HepG2 (cell line): ENCODE data around the gene BIRC3. TPM values are rescaled to one million over a fixed set of nuclear protein-coding genes. Genes with fewer than 3 reads are reported as not detected.

ENCODE experiments used
- ARNT2 ChIP-seq: sonication (generic); formaldehyde crosslinking; IDR thresholded peaks from 2 replicates; pipeline ENCODE4 v1.8.0; 2022; ENCODE audit warnings: mild to moderate bottlenecking, low read depth, missing genetic modification reagents, moderate library complexity
- ATRX ChIP-seq: sonication (generic); formaldehyde crosslinking; IDR thresholded peaks from 2 replicates; pipeline ENCODE4 v1.4.0; 2020; ENCODE audit warnings: missing genetic modification reagents, borderline replicate concordance
- HNF4A ChIP-seq: sonication (generic); formaldehyde crosslinking; IDR thresholded peaks from 2 replicates; pipeline ENCODE4 v1.4.0; 2020; ENCODE audit warnings: missing genetic modification reagents
- MEIS2 ChIP-seq: sonication (generic); formaldehyde crosslinking; IDR thresholded peaks from 2 replicates; pipeline ENCODE4 v1.9.0; 2021; ENCODE audit warnings: mild to moderate bottlenecking, missing genetic modification reagents
- NR1H2 ChIP-seq: sonication (generic); formaldehyde crosslinking; IDR thresholded peaks from 2 replicates; pipeline ENCODE4 v1.8.1; 2022; ENCODE audit warnings: low read depth, missing genetic modification reagents, borderline replicate concordance
- ZNF20 ChIP-seq: sonication (generic); formaldehyde crosslinking; IDR thresholded peaks from 2 replicates; pipeline ENCODE4 v1.4.0; 2020; ENCODE audit warnings: mild to moderate bottlenecking, moderate library complexity, missing genetic modification reagents
- polyA plus RNA-seq, 8 experiments: library from polyadenylated mRNA; depleted of rRNA in 3 of 8; stranded (reverse) in 7 of 8; unstranded in 1 of 8; fragments of >200 nt; fragmentation: Illumina TruSeq in 4 of 8; extraction: Trizol in 4 of 8; gene quantifications; 2 replicates each; pipeline versions ENCODE4 v1.2.1 to v1.2.3, GENCODE V29; 2011 to 2016; ENCODE audit warnings: low read depth in 4 of 8, missing spikeins in 1 of 8, mixed read lengths in 1 of 8; ENCODE audit not compliant: insufficient read depth in 1 of 8
- total RNA-seq, 5 experiments: library from RNA; depleted of rRNA; stranded (reverse); fragments of >200 nt; fragmentation: Illumina TruSeq; extraction: Trizol; gene quantifications; 2 replicates each; pipeline ENCODE4 v1.2.3, GENCODE V29; 2016; ENCODE audit warnings: low read depth in 1 of 5
- TF ChIP-seq, protein P1 (sequence below): sonication (generic); formaldehyde crosslinking; IDR thresholded peaks from 2 replicates; pipeline ENCODE4 v1.5.0; 2020; ENCODE audit warnings: mild to moderate bottlenecking, missing genetic modification reagents, borderline replicate concordance
- TF ChIP-seq, protein P2 (sequence below): sonication (generic); formaldehyde crosslinking; IDR thresholded peaks from 2 replicates; pipeline ENCODE4 v1.4.0; 2020; ENCODE audit warnings: missing genetic modification reagents
- TF ChIP-seq, protein P3 (sequence below): sonication (generic); formaldehyde crosslinking; IDR thresholded peaks from 2 replicates; pipeline ENCODE4 v1.4.0; 2020; ENCODE audit warnings: missing genetic modification reagents, borderline replicate concordance
- TF ChIP-seq, protein P4 (sequence below): sonication (generic); formaldehyde crosslinking; IDR thresholded peaks from 2 replicates; pipeline ENCODE4 v1.4.0; 2020; ENCODE audit warnings: missing genetic modification reagents, mild to moderate bottlenecking, borderline replicate concordance

Gene BIRC3
- total and polyA plus RNA-seq, 2 of the 13 experiments (the other 11 are each of a cell fraction or from before 2014, with no cell fraction given), result 0.41 to 4.2 TPM

DNA sequence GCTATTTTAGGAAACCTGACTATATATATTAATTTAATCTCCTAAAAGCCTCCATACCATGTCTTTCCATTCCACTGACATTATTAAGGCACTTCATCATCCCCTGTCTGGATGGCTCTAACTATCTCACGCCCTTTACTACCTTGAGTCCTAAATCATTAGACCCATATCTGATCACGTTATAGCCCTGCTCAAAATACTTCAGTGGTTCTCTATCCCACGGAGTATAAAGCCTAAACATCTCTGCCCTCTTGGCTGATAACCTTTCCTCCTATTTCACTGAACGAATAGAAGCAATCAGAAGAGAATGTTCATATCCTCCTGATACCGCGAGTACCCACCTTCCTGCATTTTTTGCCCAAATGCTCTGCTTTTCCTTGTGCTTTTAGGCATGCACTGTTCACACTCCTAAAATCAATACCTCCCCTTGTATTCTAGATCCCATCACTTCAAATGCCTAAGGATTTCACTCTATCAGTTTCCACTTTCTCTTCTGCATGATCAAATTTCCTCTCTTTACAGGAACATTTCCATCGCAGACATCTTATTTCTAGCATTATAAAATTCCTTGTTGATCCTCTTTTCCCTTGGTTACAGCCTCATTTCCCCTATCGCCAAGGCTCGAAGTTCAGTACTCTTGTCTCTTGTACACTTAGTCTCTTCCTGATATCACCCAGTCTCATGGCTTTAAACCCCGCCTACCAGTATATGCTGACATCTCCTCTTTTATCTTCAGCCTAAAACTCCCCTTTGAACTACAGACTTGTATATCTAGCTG, 45.0 kb upstream of the BIRC3 start (continued):
- TF ChIP-seq ARNT2 (CRISPR knock-in tag), result no peak
- no peak for TF ChIP-seq MEIS2 (CRISPR knock-in tag)
- peak; percentile 82 for TF ChIP-seq HNF4A (CRISPR knock-in tag)
- TF ChIP-seq, protein P1, sequence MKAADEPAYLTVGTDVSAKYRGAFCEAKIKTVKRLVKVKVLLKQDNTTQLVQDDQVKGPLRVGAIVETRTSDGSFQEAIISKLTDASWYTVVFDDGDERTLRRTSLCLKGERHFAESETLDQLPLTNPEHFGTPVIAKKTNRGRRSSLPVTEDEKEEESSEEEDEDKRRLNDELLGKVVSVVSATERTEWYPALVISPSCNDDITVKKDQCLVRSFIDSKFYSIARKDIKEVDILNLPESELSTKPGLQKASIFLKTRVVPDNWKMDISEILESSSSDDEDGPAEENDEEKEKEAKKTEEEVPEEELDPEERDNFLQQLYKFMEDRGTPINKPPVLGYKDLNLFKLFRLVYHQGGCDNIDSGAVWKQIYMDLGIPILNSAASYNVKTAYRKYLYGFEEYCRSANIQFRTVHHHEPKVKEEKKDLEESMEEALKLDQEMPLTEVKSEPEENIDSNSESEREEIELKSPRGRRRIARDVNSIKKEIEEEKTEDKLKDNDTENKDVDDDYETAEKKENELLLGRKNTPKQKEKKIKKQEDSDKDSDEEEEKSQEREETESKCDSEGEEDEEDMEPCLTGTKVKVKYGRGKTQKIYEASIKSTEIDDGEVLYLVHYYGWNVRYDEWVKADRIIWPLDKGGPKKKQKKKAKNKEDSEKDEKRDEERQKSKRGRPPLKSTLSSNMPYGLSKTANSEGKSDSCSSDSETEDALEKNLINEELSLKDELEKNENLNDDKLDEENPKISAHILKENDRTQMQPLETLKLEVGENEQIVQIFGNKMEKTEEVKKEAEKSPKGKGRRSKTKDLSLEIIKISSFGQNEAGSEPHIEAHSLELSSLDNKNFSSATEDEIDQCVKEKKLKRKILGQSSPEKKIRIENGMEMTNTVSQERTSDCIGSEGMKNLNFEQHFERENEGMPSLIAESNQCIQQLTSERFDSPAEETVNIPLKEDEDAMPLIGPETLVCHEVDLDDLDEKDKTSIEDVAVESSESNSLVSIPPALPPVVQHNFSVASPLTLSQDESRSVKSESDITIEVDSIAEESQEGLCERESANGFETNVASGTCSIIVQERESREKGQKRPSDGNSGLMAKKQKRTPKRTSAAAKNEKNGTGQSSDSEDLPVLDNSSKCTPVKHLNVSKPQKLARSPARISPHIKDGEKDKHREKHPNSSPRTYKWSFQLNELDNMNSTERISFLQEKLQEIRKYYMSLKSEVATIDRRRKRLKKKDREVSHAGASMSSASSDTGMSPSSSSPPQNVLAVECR (CRISPR knock-in tag), result no peak
- TF ChIP-seq, protein P2, sequence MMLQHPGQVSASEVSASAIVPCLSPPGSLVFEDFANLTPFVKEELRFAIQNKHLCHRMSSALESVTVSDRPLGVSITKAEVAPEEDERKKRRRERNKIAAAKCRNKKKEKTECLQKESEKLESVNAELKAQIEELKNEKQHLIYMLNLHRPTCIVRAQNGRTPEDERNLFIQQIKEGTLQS, result no peak
- no peak for TF ChIP-seq ZNF20 (CRISPR knock-in tag)
- TF ChIP-seq ATRX (CRISPR knock-in tag), result no peak
- TF ChIP-seq NR1H2 (CRISPR knock-in tag), result no peak
- TF ChIP-seq, protein P3, sequence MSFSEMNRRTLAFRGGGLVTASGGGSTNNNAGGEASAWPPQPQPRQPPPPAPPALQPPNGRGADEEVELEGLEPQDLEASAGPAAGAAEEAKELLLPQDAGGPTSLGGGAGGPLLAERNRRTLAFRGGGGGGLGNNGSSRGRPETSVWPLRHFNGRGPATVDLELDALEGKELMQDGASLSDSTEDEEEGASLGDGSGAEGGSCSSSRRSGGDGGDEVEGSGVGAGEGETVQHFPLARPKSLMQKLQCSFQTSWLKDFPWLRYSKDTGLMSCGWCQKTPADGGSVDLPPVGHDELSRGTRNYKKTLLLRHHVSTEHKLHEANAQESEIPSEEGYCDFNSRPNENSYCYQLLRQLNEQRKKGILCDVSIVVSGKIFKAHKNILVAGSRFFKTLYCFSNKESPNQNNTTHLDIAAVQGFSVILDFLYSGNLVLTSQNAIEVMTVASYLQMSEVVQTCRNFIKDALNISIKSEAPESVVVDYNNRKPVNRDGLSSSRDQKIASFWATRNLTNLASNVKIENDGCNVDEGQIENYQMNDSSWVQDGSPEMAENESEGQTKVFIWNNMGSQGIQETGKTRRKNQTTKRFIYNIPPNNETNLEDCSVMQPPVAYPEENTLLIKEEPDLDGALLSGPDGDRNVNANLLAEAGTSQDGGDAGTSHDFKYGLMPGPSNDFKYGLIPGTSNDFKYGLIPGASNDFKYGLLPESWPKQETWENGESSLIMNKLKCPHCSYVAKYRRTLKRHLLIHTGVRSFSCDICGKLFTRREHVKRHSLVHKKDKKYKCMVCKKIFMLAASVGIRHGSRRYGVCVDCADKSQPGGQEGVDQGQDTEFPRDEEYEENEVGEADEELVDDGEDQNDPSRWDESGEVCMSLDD (CRISPR knock-in tag), result no peak
- TF ChIP-seq, protein P4, sequence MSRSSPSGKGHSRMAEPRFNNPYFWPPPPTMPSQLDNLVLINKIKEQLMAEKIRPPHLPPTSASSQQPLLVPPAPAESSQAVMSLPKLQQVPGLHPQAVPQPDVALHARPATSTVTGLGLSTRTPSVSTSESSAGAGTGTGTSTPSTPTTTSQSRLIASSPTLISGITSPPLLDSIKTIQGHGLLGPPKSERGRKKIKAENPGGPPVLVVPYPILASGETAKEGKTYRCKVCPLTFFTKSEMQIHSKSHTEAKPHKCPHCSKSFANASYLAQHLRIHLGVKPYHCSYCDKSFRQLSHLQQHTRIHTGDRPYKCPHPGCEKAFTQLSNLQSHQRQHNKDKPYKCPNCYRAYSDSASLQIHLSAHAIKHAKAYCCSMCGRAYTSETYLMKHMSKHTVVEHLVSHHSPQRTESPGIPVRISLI (CRISPR knock-in tag), result peak; percentile 49; the same call in 1 of the 2 replicates
